GM18498 (cell line): ENCODE measurements around the gene HTR6.
"Not testable (repeated sequence)": the region's sequence is repeated elsewhere in the genome, so short reads cannot be mapped to it uniquely, and the experiment has no call there.

ENCODE experiments used
- ATAC-seq: cut with Tn5 transposase; IDR thresholded peaks from one replicate; pipeline ENCODE4 v1.9.1; 2021; ENCODE audit warnings: mild to moderate bottlenecking, moderate library complexity; ENCODE audit not compliant: unreplicated experiment

The HTR6 gene

DNA sequence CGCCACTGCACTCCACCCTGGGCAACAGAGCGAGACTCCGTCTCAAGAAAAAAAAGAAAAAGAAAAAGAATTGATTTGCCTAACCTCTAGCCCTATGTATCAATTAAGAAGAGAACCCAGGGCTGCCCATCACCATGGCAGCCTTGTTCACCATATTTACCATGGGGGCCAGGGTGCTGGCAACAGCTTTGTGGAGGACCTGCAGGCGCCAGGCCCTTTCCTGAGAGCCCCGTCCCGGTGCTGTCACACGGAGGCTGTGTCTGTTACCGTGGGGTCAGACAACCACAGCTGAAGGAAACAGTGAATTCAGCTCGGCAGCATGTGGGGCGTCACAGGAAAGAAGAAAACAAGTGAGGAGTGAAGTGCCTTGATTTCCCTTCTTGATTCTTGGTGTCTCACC lies 27.1 kb upstream of the HTR6 start:
- ATAC-seq: no peak

DNA sequence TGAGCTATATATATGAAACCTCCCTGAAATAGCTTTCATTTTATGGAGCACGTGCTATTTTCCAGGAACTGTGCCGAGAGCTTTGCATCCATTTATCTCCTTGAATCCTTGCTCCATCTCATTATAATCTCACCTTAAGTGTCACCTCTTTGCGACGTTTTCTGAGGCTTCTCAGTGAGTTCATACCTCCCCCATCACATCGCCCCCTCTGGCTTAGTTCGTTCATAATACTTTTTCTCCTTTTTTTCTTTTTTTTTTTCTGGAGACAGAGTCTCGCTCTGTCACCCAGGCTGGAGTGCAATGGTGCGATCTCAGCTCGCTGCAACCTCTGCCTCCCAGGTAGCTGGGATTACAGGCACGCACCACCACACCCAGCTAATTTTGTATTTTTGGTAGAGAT lies 25.4 kb upstream of the HTR6 start:
- not testable (repeated sequence) for ATAC-seq

DNA sequence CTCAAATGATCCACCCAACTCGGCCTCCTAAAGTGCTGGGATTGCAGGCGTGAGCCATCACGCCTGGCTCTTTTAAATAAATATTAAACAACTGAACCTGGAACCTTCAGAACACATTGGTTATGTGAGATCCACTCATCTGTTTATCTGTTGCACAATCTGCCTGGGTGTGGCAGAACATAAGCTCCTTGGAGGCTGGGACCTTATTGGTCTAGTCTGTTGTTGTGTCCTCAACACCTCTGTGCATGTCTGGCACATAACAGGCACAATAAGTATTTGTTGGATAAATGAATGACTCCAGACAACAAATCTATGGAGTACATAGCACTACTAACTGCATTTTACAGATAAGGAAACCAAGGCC lies 24.7 kb upstream of the HTR6 start:
- ATAC-seq: no peak

DNA sequence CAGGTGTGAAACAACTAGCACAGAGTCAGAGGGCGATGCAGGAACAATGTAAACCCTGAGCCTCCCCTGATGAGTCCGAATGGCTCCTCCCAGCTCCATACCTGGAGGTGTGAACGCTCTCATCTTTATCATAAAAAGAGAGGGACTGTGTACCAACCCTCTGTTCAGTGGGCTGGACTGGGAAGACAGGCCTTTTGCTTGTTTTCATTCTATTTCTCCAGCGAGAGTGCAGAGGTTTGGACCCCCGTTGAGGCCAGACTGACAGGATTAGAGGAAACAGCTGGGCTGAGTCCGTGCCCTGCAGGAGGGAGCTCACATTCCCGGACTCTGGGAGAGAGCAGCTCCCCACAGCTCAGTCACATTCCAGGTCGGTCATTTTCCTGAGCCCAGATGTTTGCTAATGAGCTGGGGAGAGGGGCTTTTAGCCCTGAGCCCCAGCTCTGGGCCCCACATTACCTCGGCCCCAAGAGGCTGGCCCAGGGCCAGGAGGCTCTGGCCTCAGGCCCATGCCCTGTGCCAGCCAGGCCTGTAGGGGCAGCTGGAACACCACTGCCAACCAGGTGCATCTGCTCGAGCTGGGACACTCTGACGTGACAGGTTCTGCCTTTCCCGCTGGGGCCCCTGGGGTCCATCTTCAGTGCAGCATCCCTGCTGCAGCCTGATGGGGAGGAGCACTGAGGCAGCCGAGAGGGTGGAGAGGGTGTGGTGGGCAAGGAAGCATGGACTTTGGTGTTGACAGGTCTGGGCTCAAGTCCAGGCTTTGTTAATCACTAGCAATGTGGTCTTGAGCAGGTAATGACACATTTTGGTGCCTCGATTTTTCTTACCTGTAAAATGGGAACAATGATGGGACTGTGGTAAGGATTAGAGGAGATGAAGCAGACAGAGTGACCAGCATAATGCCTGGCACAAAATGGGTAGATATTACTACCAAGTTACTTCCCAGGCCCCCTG lies 24.0 kb upstream of the HTR6 start:
- ATAC-seq: no peak

DNA sequence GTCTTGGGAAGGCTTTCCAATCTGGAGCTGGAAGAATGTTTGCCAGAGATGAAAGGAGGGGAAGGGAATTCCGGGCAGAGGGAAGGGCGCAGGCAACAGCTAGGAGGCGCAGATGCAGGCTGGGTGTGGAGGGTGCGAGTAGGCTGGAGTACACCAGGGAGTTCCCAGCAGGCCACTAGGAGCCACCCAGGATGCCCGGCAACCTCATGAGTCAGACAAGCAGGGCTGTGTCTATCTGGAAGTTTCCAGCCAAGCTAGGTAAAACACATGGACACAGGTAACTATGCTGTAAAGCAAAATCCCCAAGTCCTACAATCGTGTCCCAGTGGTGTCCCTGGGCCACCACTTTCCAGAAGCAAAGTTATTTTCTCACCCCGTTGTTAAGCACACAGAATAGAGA lies 21.6 kb upstream of the HTR6 start:
- ATAC-seq: no peak

DNA sequence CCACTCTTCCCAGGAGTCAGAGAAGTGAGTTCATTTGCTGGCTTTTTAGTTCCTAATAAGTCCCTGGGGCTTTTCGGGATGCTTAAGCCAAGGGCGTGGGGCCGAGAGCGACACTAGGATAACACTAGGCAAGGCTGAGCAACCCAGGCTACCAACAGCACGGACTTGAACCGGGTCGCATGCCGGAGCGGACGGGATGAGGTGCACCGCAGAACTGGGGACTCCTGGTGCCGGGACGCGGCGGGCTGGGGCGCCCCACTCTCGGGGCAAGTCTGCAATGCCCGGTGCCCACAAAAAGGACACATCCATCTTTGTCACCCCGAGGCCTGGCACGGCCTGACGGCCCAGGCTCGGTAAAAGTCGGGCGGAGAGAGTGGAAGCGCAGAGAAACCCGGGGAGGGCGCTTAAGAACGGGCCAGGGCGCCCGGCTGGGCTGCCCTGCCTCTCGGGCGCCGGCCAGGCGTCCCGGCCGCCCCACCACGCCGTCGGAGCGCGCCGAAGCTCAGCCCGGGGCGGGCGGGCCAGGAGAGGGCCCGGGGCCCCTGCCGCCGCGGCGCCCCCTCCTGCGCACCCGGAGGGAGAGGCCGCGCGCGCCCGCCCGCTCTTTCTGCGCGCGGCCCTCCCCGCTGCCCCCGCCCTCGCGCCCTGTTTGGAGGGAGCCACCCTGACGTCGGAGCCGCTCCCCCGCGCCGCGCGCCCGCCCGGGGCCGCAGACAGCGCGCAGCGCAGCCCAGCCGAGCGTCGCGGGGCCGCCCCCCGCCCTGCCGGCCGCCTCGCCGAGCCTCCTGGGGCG lies 20.9 kb upstream of the HTR6 start, which contains the start of gene NBL1:
Gene NBL1, plus strand, starts transcription at position 710 of the 793 bp plus-strand sequence. CDS start 10,720 bp downstream, outside the sequence.
- no peak for ATAC-seq

DNA sequence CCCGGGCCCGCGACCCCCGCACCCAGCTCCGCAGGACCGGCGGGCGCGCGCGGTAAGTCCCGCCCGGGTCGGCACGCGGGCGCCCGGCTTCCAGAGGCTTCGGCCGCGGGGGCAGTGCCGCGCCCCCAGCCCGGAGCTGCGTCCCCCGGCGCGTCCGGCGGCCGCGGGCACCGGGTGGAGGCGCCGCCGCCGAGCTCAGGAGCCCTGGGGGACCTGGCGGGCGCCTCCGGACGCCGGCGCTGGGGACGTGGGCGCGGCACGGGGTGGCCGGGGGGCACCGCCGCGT lies 20.3 kb upstream of the HTR6 start:
- ATAC-seq: no peak

DNA sequence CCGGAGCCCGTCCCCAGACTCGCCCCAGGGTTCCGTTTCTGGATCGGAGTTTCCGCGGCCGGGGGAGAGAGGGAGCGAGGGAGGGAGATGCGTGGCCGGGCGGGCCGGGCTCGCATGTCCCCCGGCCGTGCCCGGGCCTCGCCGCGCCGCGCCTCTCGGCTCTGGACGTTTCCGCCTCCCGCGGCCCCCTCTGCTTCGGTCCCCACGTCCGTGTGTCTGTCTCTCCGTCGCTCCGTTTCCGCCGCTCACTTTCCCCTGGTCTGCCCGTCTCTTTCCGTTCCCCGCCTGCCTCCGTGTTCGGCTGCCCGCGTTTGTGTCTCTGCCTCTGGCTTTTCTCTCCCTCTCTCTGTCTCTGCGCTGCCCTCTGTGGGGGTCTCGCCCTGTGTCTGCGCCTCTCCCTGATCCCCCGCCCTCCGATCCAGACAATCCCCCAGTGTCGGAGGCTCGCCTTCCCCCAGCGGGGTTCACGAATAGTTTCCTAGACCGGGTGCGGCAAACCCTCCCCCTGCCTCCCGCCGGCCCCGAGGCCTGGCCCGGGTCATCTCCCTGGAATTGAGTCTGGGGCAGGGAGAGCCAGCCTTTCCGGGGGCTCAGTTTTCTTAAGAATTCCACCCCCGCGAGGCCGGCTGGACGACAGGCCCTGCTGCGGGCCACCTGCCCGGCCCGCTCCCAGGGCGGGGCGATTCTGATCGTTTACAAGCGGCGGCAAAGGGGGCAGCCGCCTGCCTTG lies 19.8 kb upstream of the HTR6 start:
- ATAC-seq: no peak

DNA sequence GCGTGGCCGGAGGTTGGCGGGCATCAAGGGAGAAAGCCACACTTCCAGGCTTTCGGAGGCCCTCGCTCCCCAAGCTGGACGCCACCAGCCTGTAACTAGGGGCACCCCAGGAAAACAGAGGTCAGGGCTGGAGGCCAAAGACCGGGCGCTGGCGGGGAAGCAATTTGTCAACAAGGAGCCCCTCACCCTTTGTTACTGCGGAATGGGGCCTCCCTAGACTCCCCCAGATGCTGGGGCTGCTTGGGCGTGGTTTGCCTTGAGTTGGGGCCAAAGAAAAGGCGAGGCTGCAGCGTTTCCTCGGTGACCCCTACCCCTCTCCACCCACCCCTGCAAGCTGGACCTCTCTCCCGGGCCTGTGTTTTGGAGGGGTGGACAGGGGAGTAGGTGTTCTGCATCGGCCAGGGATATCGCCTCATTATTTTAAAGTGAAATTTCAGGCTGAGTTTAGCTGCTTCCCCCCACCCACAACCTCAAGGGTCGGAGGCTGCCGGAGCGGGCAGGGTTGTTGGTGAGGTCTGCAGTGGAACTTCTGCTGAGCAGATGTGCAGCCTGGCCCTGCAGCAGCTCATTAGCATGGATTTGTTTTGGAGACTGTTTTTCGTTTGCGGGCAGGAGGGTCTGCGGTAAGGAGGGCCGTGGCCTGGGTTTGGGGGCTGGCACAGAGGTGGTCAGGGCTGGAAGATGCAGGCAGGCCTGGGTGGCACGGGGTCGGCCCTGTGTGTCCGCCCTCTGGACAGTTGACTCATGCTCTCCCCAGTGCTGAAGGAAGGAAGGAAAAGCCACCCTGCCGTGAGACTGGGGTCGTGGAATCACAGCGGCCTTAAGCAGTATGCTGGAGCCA lies 19.0 kb upstream of the HTR6 start:
- ATAC-seq: no peak

DNA sequence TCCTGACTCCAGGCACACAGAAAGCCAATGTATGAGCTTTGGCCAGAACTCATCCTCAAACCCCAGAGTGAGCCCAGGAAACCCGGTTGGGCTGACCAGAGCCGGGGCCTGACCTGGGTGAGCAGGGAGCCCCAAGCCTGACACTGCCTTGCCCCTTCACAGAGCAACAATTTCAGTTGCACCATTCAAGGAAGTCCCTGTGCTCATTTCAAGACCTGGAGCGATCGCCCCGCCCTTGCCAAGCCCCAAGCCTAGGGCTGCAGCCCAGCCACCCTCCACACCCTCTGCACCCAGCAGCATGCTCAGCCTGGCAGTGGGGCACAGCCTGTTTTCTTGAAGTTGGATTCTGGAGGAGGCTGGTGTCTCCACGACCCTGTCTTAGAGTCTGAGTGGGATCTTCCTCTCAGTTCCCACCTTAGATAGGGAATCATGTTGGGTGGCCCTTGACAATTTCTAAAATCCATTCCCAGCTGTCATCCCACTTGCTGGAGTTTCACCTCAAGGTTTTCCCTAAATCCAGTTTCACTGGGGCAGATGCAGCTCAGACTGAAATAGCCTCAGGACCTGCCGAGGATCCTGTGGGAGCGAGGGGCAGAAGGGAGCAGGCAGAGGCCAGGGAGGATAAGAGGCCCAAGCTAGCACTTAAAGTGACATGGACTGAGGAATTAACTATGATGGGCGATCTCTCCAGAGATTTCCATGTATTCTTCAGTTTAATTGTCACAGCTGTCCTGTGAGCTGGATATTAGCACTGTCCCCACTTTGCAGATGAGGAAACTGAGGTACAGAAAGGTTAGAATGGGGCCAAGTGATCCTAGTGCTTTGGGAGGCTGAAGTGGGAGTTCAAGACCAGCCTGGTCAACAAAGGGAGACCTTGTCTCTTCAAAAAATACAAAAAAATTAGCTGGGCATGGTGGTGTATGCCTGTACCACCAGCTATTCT lies 18.0 kb upstream of the HTR6 start:
- ATAC-seq: no peak

DNA sequence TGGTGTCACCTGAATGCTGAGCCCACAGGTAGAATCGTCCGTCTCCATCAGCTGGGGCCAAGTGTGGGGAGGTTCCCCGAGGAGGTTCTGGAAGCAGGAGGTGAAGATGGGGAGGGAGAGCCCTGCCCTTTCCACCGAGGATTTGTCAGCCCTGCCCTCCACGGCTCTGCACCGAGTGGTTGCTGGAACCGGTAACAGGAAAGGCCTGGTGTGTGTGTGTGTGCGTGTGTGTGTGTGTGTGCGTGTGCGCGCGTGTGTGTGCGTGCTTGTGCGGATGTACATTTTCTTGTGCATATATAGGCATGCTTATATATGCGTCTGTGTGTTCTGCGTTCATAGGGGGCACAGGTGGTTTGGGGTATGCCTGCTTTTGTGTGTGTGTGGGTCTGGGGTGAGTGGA lies 17.0 kb upstream of the HTR6 start:
- no peak for ATAC-seq

DNA sequence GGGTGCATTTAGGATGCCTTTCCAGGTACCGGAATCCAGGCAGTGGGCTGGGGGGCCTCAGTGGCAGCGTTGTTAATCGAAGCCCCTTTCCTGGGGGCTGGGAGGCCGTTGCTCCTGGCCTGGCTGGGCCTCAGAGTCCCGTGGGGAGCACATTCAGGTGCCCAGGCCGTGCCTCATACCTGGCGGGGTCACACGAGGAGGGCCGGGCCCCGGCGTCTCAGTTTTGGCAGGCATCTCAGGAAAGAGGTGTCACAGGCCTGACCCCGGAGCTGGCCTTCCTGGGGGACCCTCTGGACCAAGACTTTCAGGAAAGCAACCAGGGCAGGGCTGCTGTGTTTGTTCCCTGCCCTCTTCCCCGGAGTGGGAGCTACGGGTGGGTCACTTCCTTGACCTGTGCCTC lies 16.4 kb upstream of the HTR6 start:
- ATAC-seq: no peak

DNA sequence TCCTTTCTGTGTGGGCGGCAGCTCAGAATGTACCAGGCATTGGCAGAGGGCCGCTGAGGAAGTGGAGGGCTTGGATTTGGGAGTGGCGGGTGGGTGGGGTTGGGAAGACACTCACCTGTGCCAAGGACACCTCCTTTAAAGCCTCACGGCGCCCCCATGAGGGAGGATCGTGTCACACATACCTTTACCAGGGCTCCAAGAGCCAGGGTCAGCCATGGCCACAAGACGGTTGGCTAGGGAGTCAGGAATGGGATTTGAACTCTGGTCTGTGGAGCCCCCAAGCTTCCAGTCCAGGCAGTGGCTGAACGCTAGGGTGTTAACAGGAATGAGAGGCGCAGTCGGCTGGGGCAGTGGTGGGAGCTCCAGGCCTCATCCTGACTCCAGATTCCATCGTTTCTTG lies 16.0 kb upstream of the HTR6 start:
- no peak for ATAC-seq

DNA sequence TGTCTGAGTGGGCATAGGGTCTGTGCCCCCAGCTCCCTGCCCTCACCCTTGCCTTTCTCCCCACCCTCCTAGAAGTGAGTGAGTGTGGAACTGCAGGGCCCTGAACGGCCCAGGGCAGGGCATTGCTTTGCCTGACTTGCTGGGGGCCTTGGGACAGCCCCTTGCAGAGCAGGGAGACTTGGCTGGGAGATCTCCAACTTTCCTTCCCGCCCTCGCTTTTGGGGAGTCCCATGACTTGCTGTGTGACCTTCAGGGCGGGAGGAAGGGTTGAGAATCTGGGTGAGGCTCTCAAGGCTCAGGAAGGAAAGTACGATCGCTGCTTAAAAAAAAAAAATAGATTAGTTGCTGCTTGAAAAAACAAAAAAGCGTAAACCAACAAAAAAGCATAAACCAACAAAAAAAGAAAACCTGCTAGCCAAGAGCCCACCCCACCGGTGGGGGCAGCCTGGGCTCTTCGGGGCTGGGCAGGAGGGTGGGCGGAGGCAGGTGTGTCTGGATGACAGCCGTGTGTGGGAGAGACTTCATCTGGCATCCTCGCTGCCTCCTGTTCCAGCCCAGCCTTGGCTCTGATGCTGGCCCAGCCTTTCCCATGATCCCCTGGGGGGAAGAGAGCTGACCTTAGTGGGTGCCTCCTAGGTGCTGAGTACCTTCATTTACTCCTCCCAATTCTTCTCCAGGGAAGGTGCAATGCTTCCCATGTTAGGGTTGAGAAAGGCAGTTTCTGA lies 14.1 kb upstream of the HTR6 start:
- ATAC-seq: no peak

DNA sequence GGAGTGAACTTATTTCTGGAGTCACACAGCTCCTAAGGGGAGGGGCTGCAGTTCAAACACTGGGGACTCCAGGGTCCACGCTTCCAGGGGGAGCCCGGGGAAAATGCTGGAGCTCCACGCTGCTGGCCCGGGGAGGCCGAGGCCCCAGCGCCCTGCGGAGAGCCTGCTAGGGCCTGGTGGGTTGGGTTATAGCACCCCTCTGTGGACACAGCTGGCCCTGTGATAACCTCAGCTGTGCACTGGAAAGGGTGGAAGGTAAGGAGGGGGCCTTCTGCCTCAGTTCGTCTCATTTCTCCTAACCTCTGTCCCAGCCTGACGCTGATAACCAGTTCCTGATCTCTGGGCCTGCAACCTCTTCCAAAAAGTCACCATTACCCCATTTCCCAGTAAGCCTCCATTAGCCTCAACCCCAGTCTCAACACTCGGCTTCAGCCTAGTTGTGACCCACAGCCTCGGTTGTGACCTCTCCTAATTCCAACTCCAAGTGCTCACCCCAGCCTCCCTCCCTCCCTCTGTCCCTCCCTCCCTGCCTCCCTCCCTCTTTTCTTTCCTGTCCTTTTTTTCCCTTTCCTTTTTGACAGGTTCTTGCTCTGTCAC lies 13.4 kb upstream of the HTR6 start:
- ATAC-seq: peak; percentile 48

DNA sequence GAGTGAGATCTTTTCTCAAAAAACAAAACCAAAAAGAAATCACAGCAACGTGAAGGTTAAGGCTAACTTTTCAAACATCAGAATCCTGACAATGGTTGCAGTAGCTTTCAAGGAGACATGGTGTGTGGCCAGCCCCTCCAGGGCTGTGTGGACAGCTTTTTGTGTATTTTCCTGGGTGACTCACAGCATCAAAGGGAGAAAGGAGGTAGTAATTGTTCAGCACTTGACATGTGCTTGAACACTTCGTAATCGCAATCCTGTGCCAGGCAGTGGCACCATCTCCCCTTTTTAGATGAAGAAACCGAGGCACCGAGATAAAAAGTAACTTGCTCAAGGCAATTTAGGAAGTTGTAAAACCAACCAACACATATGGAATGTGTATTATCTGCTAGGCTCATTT lies 10.3 kb upstream of the HTR6 start:
- ATAC-seq: no peak

DNA sequence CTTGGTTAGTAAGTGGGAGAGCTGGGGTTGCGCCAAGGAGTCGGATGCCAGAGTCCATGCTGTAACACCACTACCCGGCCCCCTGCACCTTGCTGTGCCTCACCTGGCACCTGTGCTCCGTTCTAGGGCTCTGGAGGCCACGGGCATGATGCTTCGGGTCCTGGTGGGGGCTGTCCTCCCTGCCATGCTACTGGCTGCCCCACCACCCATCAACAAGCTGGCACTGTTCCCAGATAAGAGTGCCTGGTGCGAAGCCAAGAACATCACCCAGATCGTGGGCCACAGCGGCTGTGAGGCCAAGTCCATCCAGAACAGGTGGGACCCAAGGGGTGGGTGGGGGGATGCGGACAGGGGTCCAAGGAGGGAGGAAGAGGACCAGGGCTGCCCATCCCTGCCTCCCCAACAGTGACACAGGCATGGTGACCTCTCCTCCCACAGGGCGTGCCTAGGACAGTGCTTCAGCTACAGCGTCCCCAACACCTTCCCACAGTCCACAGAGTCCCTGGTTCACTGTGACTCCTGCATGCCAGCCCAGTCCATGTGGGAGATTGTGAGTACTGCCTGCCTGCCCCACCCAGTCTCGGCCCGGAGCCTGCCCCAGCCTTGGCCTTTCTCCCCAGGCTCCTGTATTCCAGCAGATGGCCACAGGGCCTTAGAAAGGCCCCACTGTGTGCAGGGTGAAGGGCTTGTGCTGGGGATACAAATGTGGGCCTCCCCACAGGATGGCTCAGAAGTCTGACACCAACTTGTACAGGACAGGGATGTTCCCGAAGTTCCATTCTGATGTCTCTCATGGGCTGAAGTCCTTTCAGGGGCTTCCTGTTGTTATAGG lies 9.6 kb upstream of the HTR6 start:
- ATAC-seq: no peak

DNA sequence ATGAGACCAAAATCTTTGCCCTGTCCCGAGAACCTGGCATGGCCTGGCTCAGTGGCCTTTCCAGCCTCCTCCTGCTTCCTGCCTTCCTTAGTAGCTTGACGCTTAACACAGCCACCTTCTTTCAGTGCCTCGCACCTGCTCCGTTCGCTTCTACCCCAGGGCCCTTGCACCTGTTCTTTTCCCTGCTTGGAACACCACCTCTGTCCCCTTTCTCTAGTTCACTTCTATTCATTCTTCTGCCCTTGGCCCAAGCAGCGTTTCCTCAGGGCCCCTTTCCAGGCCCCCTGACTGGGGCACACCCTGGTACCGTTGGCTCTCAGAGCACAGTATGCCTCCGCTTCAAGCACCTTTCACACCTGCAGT lies 9.0 kb upstream of the HTR6 start:
- ATAC-seq: no peak
